ENCODE measurements around the gene RETSAT. TPM values are rescaled to one million over a fixed set of nuclear protein-coding genes. Genes with fewer than 3 reads are reported as not detected.
A peak's percentile ranks its signal among the peaks of the same experiment; 100 is the strongest.

RETSAT gene
- total and polyA plus RNA-seq, 8 donors = 24.5 to 68.1 (median 29.5) TPM

DNA sequence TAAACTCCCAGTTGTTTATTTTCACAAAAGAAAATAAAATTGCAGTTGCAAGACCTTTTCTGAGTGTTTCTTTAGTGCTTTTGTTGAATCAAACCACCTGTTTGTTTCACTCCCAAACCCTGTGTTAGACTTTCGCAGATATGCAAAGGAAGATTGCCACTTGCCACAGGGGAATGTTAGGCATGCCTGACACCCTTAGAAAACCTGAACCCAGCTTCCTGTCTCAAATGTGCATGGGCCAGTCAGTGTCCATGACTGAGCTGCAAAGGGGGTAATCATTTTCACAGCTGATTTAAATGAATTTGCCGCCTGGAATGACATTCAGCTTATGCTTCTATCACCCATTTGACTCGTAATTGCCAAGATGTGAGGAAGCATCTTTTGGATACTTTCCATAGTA lies 44.0 kb downstream of the RETSAT start:
- ATAC-seq (no peak), DNase-seq (no peak)
- no peaks in the 10 kb centered on the region for H3K27me3 ChIP-seq
- peak overlapping the region; percentile 35 to 64 for H3K27ac ChIP-seq
- peaks cover 0 to 51% of the 10 kb centered on the region in 2 donors for H3K36me3 ChIP-seq
- peaks cover 8 to 39% of the 10 kb centered on the region in 2 donors for H3K4me1 ChIP-seq
- TF ChIP-seq, protein P1, sequence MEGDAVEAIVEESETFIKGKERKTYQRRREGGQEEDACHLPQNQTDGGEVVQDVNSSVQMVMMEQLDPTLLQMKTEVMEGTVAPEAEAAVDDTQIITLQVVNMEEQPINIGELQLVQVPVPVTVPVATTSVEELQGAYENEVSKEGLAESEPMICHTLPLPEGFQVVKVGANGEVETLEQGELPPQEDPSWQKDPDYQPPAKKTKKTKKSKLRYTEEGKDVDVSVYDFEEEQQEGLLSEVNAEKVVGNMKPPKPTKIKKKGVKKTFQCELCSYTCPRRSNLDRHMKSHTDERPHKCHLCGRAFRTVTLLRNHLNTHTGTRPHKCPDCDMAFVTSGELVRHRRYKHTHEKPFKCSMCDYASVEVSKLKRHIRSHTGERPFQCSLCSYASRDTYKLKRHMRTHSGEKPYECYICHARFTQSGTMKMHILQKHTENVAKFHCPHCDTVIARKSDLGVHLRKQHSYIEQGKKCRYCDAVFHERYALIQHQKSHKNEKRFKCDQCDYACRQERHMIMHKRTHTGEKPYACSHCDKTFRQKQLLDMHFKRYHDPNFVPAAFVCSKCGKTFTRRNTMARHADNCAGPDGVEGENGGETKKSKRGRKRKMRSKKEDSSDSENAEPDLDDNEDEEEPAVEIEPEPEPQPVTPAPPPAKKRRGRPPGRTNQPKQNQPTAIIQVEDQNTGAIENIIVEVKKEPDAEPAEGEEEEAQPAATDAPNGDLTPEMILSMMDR (IDR thresholded peaks at IDR 0.05) = no peak
- H3K4me3 ChIP-seq = no peak overlapping the region
- intact Hi-C loops (cut with DNase I) = no loop called here
- no peaks in the 10 kb centered on the region for H3K9me3 ChIP-seq

- TF ChIP-seq, protein P1 (IDR thresholded peaks at IDR 0.05) = no peak
- no peaks in the 10 kb centered on the region for H3K9me3 ChIP-seq
- H3K27ac ChIP-seq = peak overlapping the region; percentile 35 to 64
- intact Hi-C loops (cut with DNase I) = no loop called here
- H3K4me1 ChIP-seq = peaks cover 8 to 39% of the 10 kb centered on the region in 2 donors
- peaks cover 0 to 45% of the 10 kb centered on the region in 2 donors for H3K36me3 ChIP-seq
- ATAC-seq (peak; percentile 4), DNase-seq (peak in 1 of 4 donors; percentile 77)
- peak overlapping the region in 1 of 2 donors; percentile 17 for H3K4me3 ChIP-seq
- no peaks in the 10 kb centered on the region for H3K27me3 ChIP-seq
Observed at GRCh38 chr2:85309699-85310321, 44.5 kb downstream of the RETSAT start.

DNA sequence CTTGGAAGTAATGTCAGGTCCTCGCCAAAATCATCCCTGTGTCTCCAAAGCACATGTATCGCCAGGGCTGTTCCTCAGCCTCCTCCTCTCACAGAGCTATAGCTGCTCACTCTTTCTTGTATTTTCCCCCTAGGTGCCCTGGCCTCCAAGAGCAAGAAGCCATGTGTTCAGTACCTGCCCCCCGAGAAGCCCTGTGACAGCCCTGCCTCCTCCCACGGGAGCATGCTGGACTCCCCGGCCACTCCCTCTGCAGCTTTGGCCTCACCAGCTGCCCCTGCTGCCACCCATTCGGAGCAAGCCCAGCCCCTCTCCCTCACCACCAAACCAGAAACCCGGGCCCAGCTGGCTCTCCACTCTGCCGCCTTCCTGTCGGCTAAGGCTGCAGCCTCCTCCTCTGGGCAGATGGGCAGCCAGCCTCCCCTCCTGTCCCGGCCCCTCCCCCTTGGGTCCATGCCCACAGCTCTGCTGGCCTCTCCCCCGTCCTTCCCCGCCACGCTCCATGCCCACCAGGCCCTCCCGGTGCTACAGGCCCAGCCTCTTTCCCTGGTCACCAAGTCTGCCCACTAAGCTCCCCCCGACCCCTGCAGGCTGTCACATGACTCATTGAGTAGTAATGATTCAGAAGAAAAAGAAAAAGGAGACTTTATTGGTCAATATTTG lies 45.3 kb downstream of the RETSAT start:
- TF ChIP-seq, protein P1 (IDR thresholded peaks at IDR 0.05) = no peak
- Histone ChIP-seq H3K4me3 (no peak overlapping the region), H3K4me1 (peaks cover 8 to 39% of the 10 kb centered on the region in 2 donors), H3K27me3 (no peaks in the 10 kb centered on the region), H3K27ac (peak overlapping the region; percentile 35 to 64), H3K9me3 (no peaks in the 10 kb centered on the region), H3K36me3 (peaks cover 0 to 38% of the 10 kb centered on the region in 2 donors)
- ATAC-seq = peak; percentile 46
- intact Hi-C loops (cut with DNase I) = no loop called here
- peak in 1 of 4 donors; percentile 83 for DNase-seq

- intact Hi-C loops (cut with DNase I) = no loop called here
- no peak for ATAC-seq
Observed at GRCh38 chr2:85308201-85308600, 46.1 kb downstream of the RETSAT start.

DNA sequence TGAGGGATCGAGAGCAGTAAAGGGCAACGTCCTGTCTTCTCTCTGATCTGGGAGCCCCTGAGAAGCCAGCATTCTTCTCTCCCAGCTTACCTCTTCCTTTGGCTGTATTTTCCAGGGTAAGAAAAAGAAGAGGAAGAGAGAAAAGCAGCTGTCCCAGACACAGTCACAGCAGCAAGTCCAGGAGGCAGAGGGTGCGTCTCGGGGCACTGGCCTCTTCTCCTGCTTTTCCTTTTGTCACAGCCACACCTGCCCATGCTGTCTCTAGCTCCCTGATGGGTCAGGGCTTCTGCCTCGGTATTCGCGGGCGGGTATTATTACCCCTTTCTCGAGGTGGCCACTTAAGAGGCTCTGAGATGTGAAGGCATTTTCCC lies 46.8 kb downstream of the RETSAT start:
- intact Hi-C loops (cut with DNase I) = no loop called here
- TF ChIP-seq, protein P1 (IDR thresholded peaks at IDR 0.05) = no peak
- Histone ChIP-seq H3K4me1 (peaks cover 8 to 39% of the 10 kb centered on the region in 2 donors), H3K27me3 (no peaks in the 10 kb centered on the region), H3K9me3 (no peaks in the 10 kb centered on the region), H3K36me3 (peaks cover 0 to 31% of the 10 kb centered on the region in 2 donors), H3K27ac (peak overlapping the region in 1 of 2 donors; percentile 35), H3K4me3 (no peak overlapping the region)
- DNase-seq = no peak
- ATAC-seq = no peak

More at GRCh38 chr2:85308201-85308600, 46.1 kb downstream of the RETSAT start:
- TF ChIP-seq, protein P1 (IDR thresholded peaks at IDR 0.05) = no peak
- Histone ChIP-seq H3K27ac (no peak overlapping the region), H3K4me3 (no peak overlapping the region), H3K36me3 (peaks cover 0 to 31% of the 10 kb centered on the region in 2 donors), H3K4me1 (peaks cover 8 to 39% of the 10 kb centered on the region in 2 donors), H3K9me3 (no peaks in the 10 kb centered on the region), H3K27me3 (no peaks in the 10 kb centered on the region)
- no peak for DNase-seq

All from left lung (tissue), 10 donors.